HepG2 (cell line): ENCODE data around the gene KLRC4. TPM values are rescaled to one million over a fixed set of nuclear protein-coding genes. Genes with fewer than 3 reads are reported as not detected.

Experiments used
- ATAC-seq: fragments of 200-7000 bp; cut with Tn5 transposase; 3 replicates; pipeline ENCODE4 v1.9.1; 2020; ENCODE audit warnings: mild to moderate bottlenecking, moderate library complexity
- BruUV-seq: library from RNA; stranded (reverse); fragments of 400-500 nt; replicated peaks from 2 replicates; lab custom pipeline; 2021; lab: Mats Ljungman, UMichigan
- CTCF ChIA-PET: fragments of 300-600 bp; formaldehyde crosslinking; extraction: SDS; loops from one replicate; lab custom pipeline; 2021; ENCODE audit warnings: low total read pairs, inconsistent platforms, low intra/inter-chr PET ratio; lab: Yijun Ruan, JAX
- POLR2A ChIA-PET: fragments of 350-600 bp; sonication (Branson Sonifier 250); formaldehyde crosslinking; loops from one replicate; lab custom pipeline; 2020; ENCODE audit warnings: antibody characterized with exemption, inconsistent platforms; lab: Yijun Ruan, JAX
- DNase-seq: peaks from one replicate; pipeline ENCODE4 v3.0.0-alpha.2; 2015; ENCODE audit warnings: low spot score
- FAIRE-seq: peaks from 3 replicates; lab custom pipeline; 2011; peaks lifted over from hg19 to GRCh38; lab: Jason Lieb, UNC
- H2AFZ ChIP-seq: one replicate; pipeline ENCODE4 v1.6.1; 2011; ENCODE audit warnings: low read length, inconsistent platforms
- H3K27ac ChIP-seq: fragments of 300-600 bp; 3 replicates; pipeline ENCODE4 v1.8.0; 2011; ENCODE audit warnings: mixed run types, mild to moderate bottlenecking, mixed read lengths, low read length, inconsistent platforms; ENCODE audit not compliant: insufficient read depth; ENCODE audit errors: extremely low read length
- H3K27me3 ChIP-seq, 2 experiments: fragments of 200-600 bp in 1 of 2; 2 replicates in 1 of 2; 3 replicates in 1 of 2; pipeline versions ENCODE4 v1.6.0 to v1.8.0; 2011; ENCODE audit warnings: low read length in 2 of 2, mild to moderate bottlenecking in 2 of 2, moderate library complexity in 2 of 2, inconsistent platforms in 1 of 2; ENCODE audit not compliant: insufficient read depth in 2 of 2, control insufficient read depth in 1 of 2
- H3K36me3 ChIP-seq, 2 experiments: fragments of 200-600 bp in 1 of 2; replicated peaks in 1 of 2; 2 replicates in 1 of 2; 3 replicates in 1 of 2; pipeline versions ENCODE4 v1.5.1 to v1.8.0; 2011; ENCODE audit warnings: low read length in 2 of 2, inconsistent platforms in 1 of 2; ENCODE audit not compliant: insufficient read depth in 2 of 2, control insufficient read depth in 1 of 2
- H3K4me1 ChIP-seq: 2 replicates; pipeline ENCODE4 v1.5.1; 2012; ENCODE audit warnings: low read length, inconsistent platforms; ENCODE audit not compliant: insufficient read depth
- H3K4me2 ChIP-seq: 2 replicates; pipeline ENCODE4 v1.6.0; 2011; ENCODE audit warnings: low read depth, low read length, inconsistent platforms
- H3K4me3 ChIP-seq, 3 experiments: fragments of 200-600 bp in 1 of 3; sonication (generic), shearing (Covaris generic) in 1 of 3; replicated peaks in 1 of 3; 2 replicates each; pipeline ENCODE4 v1.5.1; 2011 to 2016; ENCODE audit warnings: low read length in 3 of 3, inconsistent platforms in 2 of 3, low read depth in 2 of 3, mild to moderate bottlenecking in 2 of 3, control low read depth in 1 of 3, mixed read lengths in 1 of 3; ENCODE audit not compliant: insufficient read depth in 1 of 3
- H3K79me2 ChIP-seq: one replicate; pipeline ENCODE4 v1.6.1; 2011; ENCODE audit warnings: low read length, inconsistent platforms; ENCODE audit not compliant: insufficient read depth
- H3K9ac ChIP-seq: 2 replicates; pipeline ENCODE4 v1.6.0; 2011; ENCODE audit warnings: mild to moderate bottlenecking, low read depth, low read length, inconsistent platforms; ENCODE audit not compliant: insufficient read depth
- H3K9me3 ChIP-seq: 2 replicates; pipeline ENCODE4 v1.5.1; 2012; ENCODE audit warnings: mild to moderate bottlenecking, low read length
- H4K20me1 ChIP-seq: 2 replicates; pipeline ENCODE4 v1.6.0; 2011; ENCODE audit warnings: inconsistent platforms, mild to moderate bottlenecking, low read length, moderate library complexity; ENCODE audit not compliant: insufficient read depth
- CBFB ChIP-seq: sonication (generic); formaldehyde crosslinking; IDR thresholded peaks from 2 replicates; pipeline ENCODE4 v1.4.0; 2020; ENCODE audit warnings: missing genetic modification reagents
- NCOA2 ChIP-seq: sonication (generic); formaldehyde crosslinking; IDR thresholded peaks from 2 replicates; pipeline ENCODE4 v1.8.0; 2022; ENCODE audit warnings: inconsistent platforms
- PITX1 ChIP-seq: sonication (generic); formaldehyde crosslinking; IDR thresholded peaks from 2 replicates; pipeline ENCODE4 v1.5.1; 2020; ENCODE audit warnings: mild to moderate bottlenecking, missing genetic modification reagents
- TEAD3 ChIP-seq: optimal IDR thresholded peaks from 2 replicates; pipeline ENCODE3; 2016; ENCODE audit warnings: borderline replicate concordance
- ZFP37 ChIP-seq: sonication (generic); formaldehyde crosslinking; IDR thresholded peaks from 2 replicates; pipeline ENCODE4 v1.4.0; 2020; ENCODE audit warnings: missing genetic modification reagents, borderline replicate concordance
- ZNF10 ChIP-seq: sonication (generic); formaldehyde crosslinking; IDR thresholded peaks from 2 replicates; pipeline ENCODE4 v1.4.0; 2020; ENCODE audit warnings: mild to moderate bottlenecking, low read depth, missing genetic modification reagents, borderline replicate concordance
- ZNF263 ChIP-seq: sonication (generic); formaldehyde crosslinking; IDR thresholded peaks from 2 replicates; pipeline ENCODE4 v1.4.0; 2020; ENCODE audit warnings: missing genetic modification reagents
- ZNF367 ChIP-seq: sonication (generic); formaldehyde crosslinking; IDR thresholded peaks from 2 replicates; pipeline ENCODE4 v1.4.0; 2020; ENCODE audit warnings: missing genetic modification reagents, borderline replicate concordance
- ZNF501 ChIP-seq: sonication (generic); formaldehyde crosslinking; IDR thresholded peaks from 2 replicates; pipeline ENCODE4 v1.5.1; 2020; ENCODE audit warnings: mild to moderate bottlenecking, moderate library complexity, missing genetic modification reagents
- ZNF605 ChIP-seq: sonication (generic); formaldehyde crosslinking; IDR thresholded peaks from 2 replicates; pipeline ENCODE4 v1.8.0; 2022; ENCODE audit warnings: mild to moderate bottlenecking, missing genetic modification reagents
- ZNF788 ChIP-seq: sonication (generic); formaldehyde crosslinking; IDR thresholded peaks from 2 replicates; pipeline ENCODE4 v1.5.0; 2020; ENCODE audit warnings: mild to moderate bottlenecking, missing genetic modification reagents, borderline replicate concordance
- whole genome bisulfite sequencing: methylation state at CpG from one replicate; pipeline ENCODE4 v1.1.6; 2017; ENCODE audit warnings: low lambda C conversion rate; 5-methylcytosine and 5-hydroxymethylcytosine counted together
- in situ Hi-C: cut with HindIII; loops from 2 replicates; pipeline ENCODE4 v1.10.0; 2017; ENCODE audit warnings: low pct_unique_long_range_greater_than_20kb; ENCODE audit not compliant: extremely low pct_ligation_motif_present
- intact Hi-C: fragments of 100-400 bp; cut with micrococcal nuclease; formaldehyde crosslinking; loops from one replicate; pipeline ENCODE4 v1.10.0; 2022; ENCODE audit not compliant: unreplicated experiment
- polyA plus RNA-seq, 8 experiments: library from polyadenylated mRNA; depleted of rRNA in 3 of 8; stranded (reverse) in 7 of 8; unstranded in 1 of 8; fragments of >200 nt; fragmentation: Illumina TruSeq in 4 of 8; extraction: Trizol in 4 of 8; gene quantifications; 2 replicates each; pipeline versions ENCODE4 v1.2.1 to v1.2.3, GENCODE V29; 2011 to 2016; ENCODE audit warnings: low read depth in 4 of 8, missing spikeins in 1 of 8, mixed read lengths in 1 of 8; ENCODE audit not compliant: insufficient read depth in 1 of 8
- total RNA-seq, 5 experiments: library from RNA; depleted of rRNA; stranded (reverse); fragments of >200 nt; fragmentation: Illumina TruSeq; extraction: Trizol; gene quantifications; 2 replicates each; pipeline ENCODE4 v1.2.3, GENCODE V29; 2016; ENCODE audit warnings: low read depth in 1 of 5
- TF ChIP-seq, protein P1 (sequence below): sonication (generic); formaldehyde crosslinking; IDR thresholded peaks from 2 replicates; pipeline ENCODE4 v1.5.1; 2020; ENCODE audit warnings: missing genetic modification reagents, mild to moderate bottlenecking, borderline replicate concordance
- TF ChIP-seq, protein P2 (sequence below): IDR thresholded peaks from 2 replicates; pipeline ENCODE4 v1.6.1; 2016
- TF ChIP-seq, protein P3 (sequence below): sonication (generic); formaldehyde crosslinking; IDR thresholded peaks from 2 replicates; pipeline ENCODE4 v1.4.0; 2020; ENCODE audit warnings: missing genetic modification reagents
- TF ChIP-seq, protein P4 (sequence below): sonication (generic); formaldehyde crosslinking; IDR thresholded peaks from 2 replicates; pipeline ENCODE4 v1.5.1; 2020; ENCODE audit warnings: mild to moderate bottlenecking, missing genetic modification reagents, moderate library complexity

Gene KLRC4
- total and polyA plus RNA-seq, 2 of the 13 experiments (the other 11 are each of a cell fraction or from before 2014, with no cell fraction given) = 0.09 TPM; not detected in 1

DNA sequence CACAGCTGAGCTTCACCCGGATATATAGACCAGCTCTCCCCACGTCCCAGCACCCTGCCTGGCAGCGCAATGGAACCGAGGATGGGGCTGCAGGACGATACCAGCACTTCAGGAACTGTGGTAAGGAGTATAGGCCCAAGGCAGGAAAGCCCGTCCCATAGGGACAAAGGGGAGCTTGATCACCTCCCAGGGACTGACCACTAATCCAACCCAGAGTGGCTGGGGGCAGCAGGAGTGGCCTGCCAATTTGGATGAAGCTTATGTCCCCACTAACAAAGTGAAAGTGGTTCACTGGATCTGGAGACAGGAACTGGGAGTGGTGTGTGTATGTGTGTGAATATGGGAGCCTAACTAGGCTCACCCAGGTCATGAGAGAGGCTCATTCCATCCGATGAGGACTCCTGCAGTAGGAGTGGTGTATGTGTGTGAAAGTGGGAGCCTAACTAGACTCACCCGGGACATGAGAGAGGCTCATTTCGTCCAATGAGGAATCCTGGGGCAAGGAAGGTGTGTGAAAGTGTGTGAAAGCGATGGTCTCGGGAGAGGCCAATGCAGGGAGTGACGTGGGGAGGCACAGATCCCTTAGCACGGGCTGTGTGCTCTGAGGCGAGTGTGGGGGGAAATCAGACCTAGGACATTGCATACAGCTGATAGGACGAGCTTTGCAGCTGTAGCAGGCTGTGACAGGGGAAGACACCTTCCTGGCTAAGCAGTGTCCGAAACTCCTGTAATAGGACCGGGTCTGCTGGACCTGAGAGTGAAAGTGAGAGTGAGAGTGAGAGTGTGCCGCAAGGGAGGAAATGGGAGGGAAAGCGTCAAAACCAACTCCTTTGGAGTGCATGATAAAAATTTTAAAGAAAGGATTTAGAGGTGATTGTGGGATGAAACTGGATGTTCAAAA lies 45.4 kb downstream of the KLRC4 start:
- Histone ChIP-seq H3K79me2 (no peaks in the 10 kb centered on the region), H3K27ac (peak overlapping the region; percentile 0), H3K4me1 (peaks cover 24% of the 10 kb centered on the region), H3K9me3 (no peaks in the 10 kb centered on the region), H3K4me3 (peak overlapping the region; percentile 74 to 82 (median 78)), H3K36me3 (no peaks in the 10 kb centered on the region), H3K9ac (peak overlapping the region; percentile 64; the same call in 1 of the 2 replicates), H2AFZ (peak overlapping the region; percentile 100), H3K27me3 (no peaks in the 10 kb centered on the region; a peak in 1 of 5 replicates), H3K4me2 (peak overlapping the region; percentile 84), H4K20me1 (no peaks in the 10 kb centered on the region)
- in situ Hi-C loops (no loop called here), intact Hi-C loops (no loop called here)
- BruUV-seq = no TSS peak
- DNase-seq (peak; percentile 18), ATAC-seq (peak; percentile 86), FAIRE-seq (peak; percentile 28)
- ChIA-PET CTCF (no interaction called here), POLR2A (interaction anchor here (0.9 to 1.1 kb wide), 2 partner anchors 32 to 152 kb away, joined by 3 to 4 read pairs; partner anchors contain the start of gene GABARAPL1)
- WGBS = under 1% methylated on average over 14 of the region's 19 CpGs
- TF ChIP-seq ZNF788 (CRISPR knock-in tag) = no peak
- 0 out of 2 replicates have a peak, but pooled peaks have one; percentile 21 for TF ChIP-seq ZNF605 (CRISPR knock-in tag)
- TF ChIP-seq TEAD3 (CRISPR knock-in tag) = no peak
- TF ChIP-seq, protein P1, sequence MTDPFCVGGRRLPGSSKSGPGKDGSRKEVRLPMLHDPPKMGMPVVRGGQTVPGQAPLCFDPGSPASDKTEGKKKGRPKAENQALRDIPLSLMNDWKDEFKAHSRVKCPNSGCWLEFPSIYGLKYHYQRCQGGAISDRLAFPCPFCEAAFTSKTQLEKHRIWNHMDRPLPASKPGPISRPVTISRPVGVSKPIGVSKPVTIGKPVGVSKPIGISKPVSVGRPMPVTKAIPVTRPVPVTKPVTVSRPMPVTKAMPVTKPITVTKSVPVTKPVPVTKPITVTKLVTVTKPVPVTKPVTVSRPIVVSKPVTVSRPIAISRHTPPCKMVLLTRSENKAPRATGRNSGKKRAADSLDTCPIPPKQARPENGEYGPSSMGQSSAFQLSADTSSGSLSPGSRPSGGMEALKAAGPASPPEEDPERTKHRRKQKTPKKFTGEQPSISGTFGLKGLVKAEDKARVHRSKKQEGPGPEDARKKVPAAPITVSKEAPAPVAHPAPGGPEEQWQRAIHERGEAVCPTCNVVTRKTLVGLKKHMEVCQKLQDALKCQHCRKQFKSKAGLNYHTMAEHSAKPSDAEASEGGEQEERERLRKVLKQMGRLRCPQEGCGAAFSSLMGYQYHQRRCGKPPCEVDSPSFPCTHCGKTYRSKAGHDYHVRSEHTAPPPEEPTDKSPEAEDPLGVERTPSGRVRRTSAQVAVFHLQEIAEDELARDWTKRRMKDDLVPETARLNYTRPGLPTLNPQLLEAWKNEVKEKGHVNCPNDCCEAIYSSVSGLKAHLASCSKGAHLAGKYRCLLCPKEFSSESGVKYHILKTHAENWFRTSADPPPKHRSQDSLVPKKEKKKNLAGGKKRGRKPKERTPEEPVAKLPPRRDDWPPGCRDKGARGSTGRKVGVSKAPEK = peak; percentile 56; the same call in 1 of the 2 replicates
- no peak for TF ChIP-seq CBFB (CRISPR knock-in tag)
- TF ChIP-seq, protein P2, sequence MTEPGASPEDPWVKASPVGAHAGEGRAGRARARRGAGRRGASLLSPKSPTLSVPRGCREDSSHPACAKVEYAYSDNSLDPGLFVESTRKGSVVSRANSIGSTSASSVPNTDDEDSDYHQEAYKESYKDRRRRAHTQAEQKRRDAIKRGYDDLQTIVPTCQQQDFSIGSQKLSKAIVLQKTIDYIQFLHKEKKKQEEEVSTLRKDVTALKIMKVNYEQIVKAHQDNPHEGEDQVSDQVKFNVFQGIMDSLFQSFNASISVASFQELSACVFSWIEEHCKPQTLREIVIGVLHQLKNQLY (CRISPR knock-in tag) = no peak
- TF ChIP-seq, protein P3, sequence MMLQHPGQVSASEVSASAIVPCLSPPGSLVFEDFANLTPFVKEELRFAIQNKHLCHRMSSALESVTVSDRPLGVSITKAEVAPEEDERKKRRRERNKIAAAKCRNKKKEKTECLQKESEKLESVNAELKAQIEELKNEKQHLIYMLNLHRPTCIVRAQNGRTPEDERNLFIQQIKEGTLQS (CRISPR knock-in tag) = no peak
- no peak for TF ChIP-seq ZNF263
- TF ChIP-seq ZFP37 (CRISPR knock-in tag) = no peak
- TF ChIP-seq PITX1 = 0 out of 2 replicates have a peak, but pooled peaks have one; percentile 28
- TF ChIP-seq NCOA2 = no peak
- TF ChIP-seq, protein P4, sequence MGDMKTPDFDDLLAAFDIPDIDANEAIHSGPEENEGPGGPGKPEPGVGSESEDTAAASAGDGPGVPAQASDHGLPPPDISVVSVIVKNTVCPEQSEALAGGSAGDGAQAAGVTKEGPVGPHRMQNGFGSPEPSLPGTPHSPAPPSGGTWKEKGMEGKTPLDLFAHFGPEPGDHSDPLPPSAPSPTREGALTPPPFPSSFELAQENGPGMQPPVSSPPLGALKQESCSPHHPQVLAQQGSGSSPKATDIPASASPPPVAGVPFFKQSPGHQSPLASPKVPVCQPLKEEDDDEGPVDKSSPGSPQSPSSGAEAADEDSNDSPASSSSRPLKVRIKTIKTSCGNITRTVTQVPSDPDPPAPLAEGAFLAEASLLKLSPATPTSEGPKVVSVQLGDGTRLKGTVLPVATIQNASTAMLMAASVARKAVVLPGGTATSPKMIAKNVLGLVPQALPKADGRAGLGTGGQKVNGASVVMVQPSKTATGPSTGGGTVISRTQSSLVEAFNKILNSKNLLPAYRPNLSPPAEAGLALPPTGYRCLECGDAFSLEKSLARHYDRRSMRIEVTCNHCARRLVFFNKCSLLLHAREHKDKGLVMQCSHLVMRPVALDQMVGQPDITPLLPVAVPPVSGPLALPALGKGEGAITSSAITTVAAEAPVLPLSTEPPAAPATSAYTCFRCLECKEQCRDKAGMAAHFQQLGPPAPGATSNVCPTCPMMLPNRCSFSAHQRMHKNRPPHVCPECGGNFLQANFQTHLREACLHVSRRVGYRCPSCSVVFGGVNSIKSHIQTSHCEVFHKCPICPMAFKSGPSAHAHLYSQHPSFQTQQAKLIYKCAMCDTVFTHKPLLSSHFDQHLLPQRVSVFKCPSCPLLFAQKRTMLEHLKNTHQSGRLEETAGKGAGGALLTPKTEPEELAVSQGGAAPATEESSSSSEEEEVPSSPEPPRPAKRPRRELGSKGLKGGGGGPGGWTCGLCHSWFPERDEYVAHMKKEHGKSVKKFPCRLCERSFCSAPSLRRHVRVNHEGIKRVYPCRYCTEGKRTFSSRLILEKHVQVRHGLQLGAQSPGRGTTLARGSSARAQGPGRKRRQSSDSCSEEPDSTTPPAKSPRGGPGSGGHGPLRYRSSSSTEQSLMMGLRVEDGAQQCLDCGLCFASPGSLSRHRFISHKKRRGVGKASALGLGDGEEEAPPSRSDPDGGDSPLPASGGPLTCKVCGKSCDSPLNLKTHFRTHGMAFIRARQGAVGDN (CRISPR knock-in tag) = peak; percentile 48; the same call in 1 of the 2 replicates
- peak; percentile 43; the same call in 1 of the 2 replicates for TF ChIP-seq ZNF501
- TF ChIP-seq ZNF10 (CRISPR knock-in tag) = no peak
- no peak for TF ChIP-seq ZNF367 (CRISPR knock-in tag)
